BLaER1 treated with 17β-estradiol and CSF1 and Interleukin-3, amounts not matched to agents 10 nM and 100 nM (cell line): ENCODE measurements around the gene CCDC171.
"Not testable (repeated sequence)": the region's sequence is repeated elsewhere in the genome, so short reads cannot be mapped to it uniquely, and the experiment has no call there.

Experiments used
- H3K27ac ChIP-seq, 11 experiments: shearing (Covaris generic); formaldehyde crosslinking; 2 replicates each; pipeline ENCODE4 v1.8.1; 2022
- H3K27me3 ChIP-seq, 11 experiments: shearing (Covaris generic); formaldehyde crosslinking; 2 replicates each; pipeline ENCODE4 v1.8.1; 2022
- H3K36me3 ChIP-seq, 11 experiments: shearing (Covaris generic); formaldehyde crosslinking; 2 replicates each; pipeline ENCODE4 v1.8.1; 2022
- H3K4me1 ChIP-seq, 10 experiments: shearing (Covaris generic); formaldehyde crosslinking; 2 replicates each; pipeline ENCODE4 v1.8.1; 2022
- H3K4me2 ChIP-seq, 11 experiments: shearing (Covaris generic); formaldehyde crosslinking; 2 replicates each; pipeline ENCODE4 v1.8.1; 2022
- H3K4me3 ChIP-seq, 10 experiments: shearing (Covaris generic); formaldehyde crosslinking; 2 replicates each; pipeline ENCODE4 v1.8.1; 2022
- H3K9ac ChIP-seq, 11 experiments: shearing (Covaris generic); formaldehyde crosslinking; 2 replicates each; pipeline ENCODE4 v1.8.1; 2022
- H3K9me3 ChIP-seq, 11 experiments: shearing (Covaris generic); formaldehyde crosslinking; replicated peaks in 1 of 11; 2 replicates each; pipeline ENCODE4 v1.8.1; 2022
- H4K20me1 ChIP-seq, 11 experiments: shearing (Covaris generic); formaldehyde crosslinking; 2 replicates each; pipeline ENCODE4 v1.8.1; 2022
- Cebpa-rat ChIP-seq, 11 experiments: shearing (Covaris generic); IDR thresholded peaks; 2 replicates each; pipeline ENCODE4 v1.8.1; 2022

Gene CCDC171

GRCh38 chr9:15519831-15520230 is 33.0 kb upstream of the CCDC171 start:
- Histone ChIP-seq H3K27me3 (no peaks in the 10 kb centered on the region), H3K9ac (no peak overlapping the region), H3K9me3 (no peaks in the 10 kb centered on the region), H3K4me3 (no peak overlapping the region), H3K27ac (no peak overlapping the region), H4K20me1 (no peaks in the 10 kb centered on the region), H3K4me2 (no peak overlapping the region), H3K36me3 (no peaks in the 10 kb centered on the region), H3K4me1 (no peaks in the 10 kb centered on the region)
- no peak for TF ChIP-seq Cebpa-rat (IDR thresholded peaks at IDR 0.05)

GRCh38 chr9:15521254-15521653 is 31.6 kb upstream of the CCDC171 start:
- no peak for TF ChIP-seq Cebpa-rat (IDR thresholded peaks at IDR 0.05)
- H3K27ac ChIP-seq: no peak overlapping the region
- H3K36me3 ChIP-seq: no peaks in the 10 kb centered on the region
- H3K9me3 ChIP-seq: no peaks in the 10 kb centered on the region
- no peaks in the 10 kb centered on the region for H4K20me1 ChIP-seq
- H3K4me3 ChIP-seq: no peak overlapping the region
- no peak overlapping the region for H3K4me2 ChIP-seq
- H3K4me1 ChIP-seq: no peaks in the 10 kb centered on the region
- H3K27me3 ChIP-seq: no peaks in the 10 kb centered on the region
- H3K9ac ChIP-seq: no peak overlapping the region

DNA sequence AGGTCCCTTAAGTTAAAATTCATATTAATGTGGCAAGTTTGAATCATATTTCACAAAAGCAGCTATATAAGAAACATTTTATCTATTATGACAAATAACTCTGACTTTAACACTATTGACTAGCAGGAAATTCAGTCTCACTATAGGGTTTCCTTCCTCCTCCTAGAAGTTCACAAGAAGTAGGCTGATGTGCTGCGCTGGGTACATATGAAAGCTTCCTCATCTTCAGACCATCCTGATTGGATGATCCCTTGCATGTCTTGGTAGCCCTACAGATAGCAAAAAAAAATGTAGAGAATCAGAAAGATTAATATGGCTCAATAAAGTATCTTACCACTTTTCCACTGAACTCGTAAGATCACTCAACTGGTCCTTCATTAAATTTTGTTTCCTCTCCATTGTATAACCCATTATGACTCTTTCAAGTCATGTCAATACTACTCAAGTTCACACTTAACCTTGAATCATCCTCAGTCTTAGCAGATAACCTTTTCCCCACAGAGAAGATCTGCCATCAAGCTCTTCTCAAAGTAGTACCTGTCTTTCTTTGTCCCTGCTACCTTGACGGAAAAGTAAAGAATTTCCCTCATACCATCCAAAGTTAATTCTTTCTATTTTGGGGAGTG is 30.6 kb upstream of the CCDC171 start:
- no peaks in the 10 kb centered on the region for H3K27me3 ChIP-seq
- no peaks in the 10 kb centered on the region for H4K20me1 ChIP-seq
- no peaks in the 10 kb centered on the region for H3K4me1 ChIP-seq
- H3K4me3 ChIP-seq: no peak overlapping the region
- TF ChIP-seq Cebpa-rat (IDR thresholded peaks at IDR 0.05): no peak
- no peak overlapping the region for H3K9ac ChIP-seq
- H3K9me3 ChIP-seq: peaks cover 0 to under 1% (median 0%) of the 10 kb centered on the region in 11 experiments; a peak in 1 of 22 replicates
- no peak overlapping the region for H3K4me2 ChIP-seq
- no peak overlapping the region for H3K27ac ChIP-seq
- H3K36me3 ChIP-seq: no peaks in the 10 kb centered on the region

DNA sequence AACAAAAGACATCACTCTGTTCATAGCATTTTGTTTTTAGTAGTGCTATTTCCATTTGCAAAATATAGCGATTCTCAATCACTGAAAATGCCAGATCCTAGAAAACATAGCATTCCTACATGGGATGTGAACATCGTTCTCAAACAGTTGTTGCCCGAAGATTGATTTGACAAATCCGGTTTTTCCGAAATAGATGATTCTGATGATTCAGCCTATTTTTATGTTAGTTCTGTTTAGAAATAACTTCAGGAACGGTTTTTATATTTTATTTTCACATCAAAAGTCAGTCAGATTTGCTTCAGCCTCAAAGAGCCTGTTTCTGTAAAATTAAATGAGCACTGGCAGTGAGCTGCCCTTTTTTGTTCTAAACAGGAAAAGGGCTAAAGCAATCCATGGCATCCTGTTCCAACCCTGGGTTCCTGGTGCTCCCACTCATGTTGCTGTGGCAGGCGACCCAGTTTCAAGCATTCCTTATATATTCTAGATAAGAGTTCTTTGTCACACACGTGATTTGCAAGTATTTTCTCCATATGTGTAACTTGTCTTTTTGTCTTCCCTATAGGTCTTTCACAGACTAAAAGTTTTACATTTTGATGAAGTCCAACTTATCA is 27.9 kb upstream of the CCDC171 start:
- Histone ChIP-seq H3K4me1 (no peaks in the 10 kb centered on the region), H3K4me3 (no peak overlapping the region), H3K9me3 (peaks cover 0 to 7% (median 3%) of the 10 kb centered on the region in 11 experiments; a peak in 4 of 22 replicates), H3K27me3 (no peaks in the 10 kb centered on the region), H3K4me2 (no peak overlapping the region), H3K36me3 (no peaks in the 10 kb centered on the region), H4K20me1 (no peaks in the 10 kb centered on the region), H3K27ac (no peak overlapping the region), H3K9ac (no peak overlapping the region)
- TF ChIP-seq Cebpa-rat (IDR thresholded peaks at IDR 0.05): no peak

DNA sequence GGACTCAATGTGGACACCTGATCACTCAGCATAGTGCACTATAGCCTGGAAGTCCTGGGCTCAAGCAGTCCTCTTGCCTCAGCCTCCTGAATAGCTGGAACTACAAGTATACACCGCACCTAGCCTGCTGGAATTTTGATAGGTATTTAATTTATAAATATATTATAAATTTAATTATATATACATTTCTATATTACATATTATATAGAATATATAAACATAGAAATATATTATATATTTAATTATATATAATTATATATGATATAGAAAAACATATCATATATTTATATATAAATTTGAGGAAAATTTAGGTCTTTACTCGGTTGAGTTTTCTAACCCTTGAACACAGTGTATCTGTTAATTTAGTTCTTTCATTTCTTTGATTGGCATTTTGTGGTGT is 26.9 kb upstream of the CCDC171 start:
- TF ChIP-seq Cebpa-rat (IDR thresholded peaks at IDR 0.05): no peak
- no peaks in the 10 kb centered on the region for H4K20me1 ChIP-seq
- peaks cover 0 to 7% (median 3%) of the 10 kb centered on the region in 11 experiments; a peak in 4 of 22 replicates for H3K9me3 ChIP-seq
- no peak overlapping the region for H3K9ac ChIP-seq
- no peak overlapping the region for H3K4me3 ChIP-seq
- H3K36me3 ChIP-seq: no peaks in the 10 kb centered on the region
- H3K4me2 ChIP-seq: no peak overlapping the region
- no peaks in the 10 kb centered on the region for H3K4me1 ChIP-seq
- H3K27ac ChIP-seq: no peak overlapping the region
- H3K27me3 ChIP-seq: no peaks in the 10 kb centered on the region

DNA sequence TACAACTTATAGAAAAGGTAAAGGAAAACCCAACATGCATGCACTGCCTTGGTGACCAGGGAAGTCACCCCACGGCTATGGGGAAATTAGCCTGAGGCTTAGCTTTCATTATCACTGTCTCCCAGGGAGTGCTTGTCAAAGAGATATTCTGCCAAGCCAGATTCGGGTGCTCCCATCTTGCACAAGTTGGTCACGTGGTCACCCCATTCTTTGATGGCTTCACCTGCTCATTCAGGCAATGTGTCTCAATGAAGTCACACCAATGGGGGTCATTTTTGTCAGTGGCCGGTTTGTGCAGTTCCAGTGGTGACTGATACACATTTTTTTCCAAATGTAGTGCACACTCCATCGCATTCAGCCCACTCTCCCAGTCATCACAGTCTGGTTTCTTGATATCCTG is 25.8 kb upstream of the CCDC171 start:
- not testable (repeated sequence) for H4K20me1 ChIP-seq, H3K9ac ChIP-seq, H3K27ac ChIP-seq, H3K4me2 ChIP-seq, H3K27me3 ChIP-seq, H3K9me3 ChIP-seq, H3K36me3 ChIP-seq, H3K4me3 ChIP-seq, H3K4me1 ChIP-seq

- peaks cover 0 to 14% (median 5%) of the 10 kb centered on the region in 11 experiments; a peak in 8 of 22 replicates for H3K9me3 ChIP-seq
These were observed 23.1 kb upstream of the CCDC171 start for GRCh38 chr9:15529566-15530324.

GRCh38 chr9:15531380-15531779 is 21.5 kb upstream of the CCDC171 start:
- Histone ChIP-seq H3K4me1 (peaks cover 0 to 6% (median 0%) of the 10 kb centered on the region in 10 experiments; a peak in 1 of 20 replicates), H3K4me2 (no peak overlapping the region), H3K4me3 (no peak overlapping the region), H4K20me1 (no peaks in the 10 kb centered on the region), H3K36me3 (no peaks in the 10 kb centered on the region), H3K9me3 (peaks cover 0 to 14% (median 5%) of the 10 kb centered on the region in 11 experiments; a peak in 8 of 22 replicates), H3K27me3 (no peaks in the 10 kb centered on the region), H3K9ac (no peak overlapping the region), H3K27ac (no peak overlapping the region)
- TF ChIP-seq Cebpa-rat (IDR thresholded peaks at IDR 0.05): no peak

More at GRCh38 chr9:15529566-15530324, 23.1 kb upstream of the CCDC171 start:
- H3K9ac ChIP-seq: no peak overlapping the region
- H4K20me1 ChIP-seq: no peaks in the 10 kb centered on the region
- no peak overlapping the region for H3K4me3 ChIP-seq
- H3K27ac ChIP-seq: no peak overlapping the region
- TF ChIP-seq Cebpa-rat (IDR thresholded peaks at IDR 0.05): no peak
- H3K4me2 ChIP-seq: no peak overlapping the region
- H3K36me3 ChIP-seq: no peaks in the 10 kb centered on the region
- peaks cover 0 to 6% (median 0%) of the 10 kb centered on the region in 10 experiments; a peak in 1 of 20 replicates for H3K4me1 ChIP-seq
- H3K27me3 ChIP-seq: no peaks in the 10 kb centered on the region

GRCh38 chr9:15541872-15542271 is 11.0 kb upstream of the CCDC171 start:
- TF ChIP-seq Cebpa-rat (IDR thresholded peaks at IDR 0.05): no peak
- Histone ChIP-seq H3K36me3 (no peaks in the 10 kb centered on the region), H3K27me3 (no peaks in the 10 kb centered on the region), H4K20me1 (no peaks in the 10 kb centered on the region), H3K4me2 (no peak overlapping the region), H3K27ac (no peak overlapping the region), H3K4me3 (no peak overlapping the region), H3K9ac (no peak overlapping the region), H3K9me3 (peaks cover 0 to 10% (median 0%) of the 10 kb centered on the region in 11 experiments; a peak in 3 of 22 replicates), H3K4me1 (peaks cover 0 to 12% (median 0%) of the 10 kb centered on the region in 10 experiments; a peak in 6 of 20 replicates)
